ENCODE measurements around the gene AFF4.

AFF4 gene

GRCh38 chr5:132941331-132941730 is 22.1 kb downstream of the AFF4 start (continued):
- TF ChIP-seq CREB5 (CRISPR knock-in tag; IDR thresholded peaks at IDR 0.05; ENCODE audit: low read depth) (no peak), RARB (CRISPR knock-in tag; IDR thresholded peaks at IDR 0.05) (no peak), SNAI2 (CRISPR knock-in tag; IDR thresholded peaks at IDR 0.05) (no peak)

GRCh38 chr5:132928062-132928407 is 35.4 kb downstream of the AFF4 start:
- ATAC-seq = no peak
- TF ChIP-seq ZC3H10 (CRISPR knock-in tag; IDR thresholded peaks at IDR 0.05) (no peak), ZFP3 (CRISPR knock-in tag; IDR thresholded peaks at IDR 0.05) (no peak), POU6F1 (CRISPR knock-in tag; IDR thresholded peaks at IDR 0.05; ENCODE audit: borderline replicate concordance, low read depth) (no peak), ZNF565 (CRISPR knock-in tag; conservative IDR thresholded peaks at IDR 0.05; ENCODE audit: low read depth) (no peak), CSDC2 (CRISPR knock-in tag; IDR thresholded peaks at IDR 0.05) (no peak), BACH2 (CRISPR knock-in tag; IDR thresholded peaks at IDR 0.05; ENCODE audit: borderline replicate concordance) (no peak), TSHZ2 (CRISPR knock-in tag; IDR thresholded peaks at IDR 0.05) (no peak), ISL1 (CRISPR knock-in tag; IDR thresholded peaks at IDR 0.05) (no peak)

GRCh38 chr5:132927355-132928061 is 35.9 kb downstream of the AFF4 start:
- ATAC-seq = no peak
- TF ChIP-seq ZNF70 (CRISPR knock-in tag; IDR thresholded peaks at IDR 0.05) (no peak), PPARA (CRISPR knock-in tag; IDR thresholded peaks at IDR 0.05; ENCODE audit: borderline replicate concordance) (no peak)

GRCh38 chr5:132926437-132926836 is 37.0 kb downstream of the AFF4 start:
- no peak for ATAC-seq
- no peak for TF ChIP-seq OSR1 (CRISPR knock-in tag; IDR thresholded peaks at IDR 0.05)
- no peak for TF ChIP-seq ZNF70 (CRISPR knock-in tag; IDR thresholded peaks at IDR 0.05)

- TF ChIP-seq CREB5 (CRISPR knock-in tag; IDR thresholded peaks at IDR 0.05; ENCODE audit: low read depth) (no peak), ESRRG (CRISPR knock-in tag; IDR thresholded peaks at IDR 0.05) (no peak), ZNF8 (CRISPR knock-in tag; IDR thresholded peaks at IDR 0.05) (no peak)
- no peak for ATAC-seq
These were observed 47.3 kb downstream of the AFF4 start for GRCh38 chr5:132916086-132916485.

- no peak for TF ChIP-seq ZNF8 (CRISPR knock-in tag; IDR thresholded peaks at IDR 0.05)
- TF ChIP-seq ISL1 (CRISPR knock-in tag; IDR thresholded peaks at IDR 0.05) = no peak
- TF ChIP-seq PATZ1 (CRISPR knock-in tag; IDR thresholded peaks at IDR 0.05; ENCODE audit: borderline replicate concordance) = no peak
- no peak for TF ChIP-seq GLIS3 (CRISPR knock-in tag; IDR thresholded peaks at IDR 0.05)
- TF ChIP-seq ESRRG (CRISPR knock-in tag; IDR thresholded peaks at IDR 0.05) = no peak
- no peak for TF ChIP-seq CREB5 (CRISPR knock-in tag; IDR thresholded peaks at IDR 0.05; ENCODE audit: low read depth)
- TF ChIP-seq CSRNP3 (CRISPR knock-in tag; IDR thresholded peaks at IDR 0.05) = no peak
- no peak for TF ChIP-seq ZNF565 (CRISPR knock-in tag; conservative IDR thresholded peaks at IDR 0.05; ENCODE audit: low read depth)
- no peak for TF ChIP-seq ZNF70 (CRISPR knock-in tag; IDR thresholded peaks at IDR 0.05)
- TF ChIP-seq ZC3H10 (CRISPR knock-in tag; IDR thresholded peaks at IDR 0.05) = no peak
- no peak for ATAC-seq
These were observed 47.8 kb downstream of the AFF4 start for GRCh38 chr5:132915681-132916080.
